Activated CD8-positive, alpha-beta T cell treated with anti-CD3 and anti-CD28 coated beads for 36 hours (primary cell): ENCODE measurements around the gene SLC47A2. TPM values are rescaled to one million over a fixed set of nuclear protein-coding genes. Genes with fewer than 3 reads are reported as not detected.
A peak's percentile ranks its signal among the peaks of the same experiment; 100 is the strongest.

Experiments used
- ATAC-seq: fragments of 200-7000 bp; cut with Tn5 transposase; one replicate; pipeline ENCODE4 v1.10.0; 2021; ENCODE audit warnings: mild to moderate bottlenecking, moderate library complexity
- CTCF ChIA-PET: fragments of 350-600 bp; sonication (Branson Sonifier 250); formaldehyde crosslinking; loops from one replicate; lab custom pipeline; 2021; ENCODE audit warnings: antibody characterized with exemption; lab: Charles Lee
- POLR2A ChIA-PET: fragments of 350-600 bp; sonication (Branson Sonifier 250); formaldehyde crosslinking; loops from one replicate; lab custom pipeline; 2021; ENCODE audit warnings: antibody characterized with exemption; lab: Charles Lee
- DNase-seq: peaks from one replicate; pipeline ENCODE4 v3.0.0-alpha.2; 2020
- H3K27ac Mint-ChIP-seq: one replicate; pipeline ENCODE4 v1.8.0; 2021; ENCODE audit warnings: mild to moderate bottlenecking, mixed read lengths
- H3K27me3 Mint-ChIP-seq: one replicate; pipeline ENCODE4 v1.8.0; 2021; ENCODE audit warnings: mixed read lengths
- H3K36me3 Mint-ChIP-seq: one replicate; pipeline ENCODE4 v1.8.0; 2021; ENCODE audit warnings: low read depth, mixed read lengths
- H3K4me1 Mint-ChIP-seq: one replicate; pipeline ENCODE4 v1.8.0; 2021; ENCODE audit warnings: low read depth, mixed read lengths
- H3K4me3 Mint-ChIP-seq: one replicate; pipeline ENCODE4 v1.8.0; 2021; ENCODE audit warnings: mild to moderate bottlenecking, moderate library complexity, mixed read lengths
- H3K9me3 Mint-ChIP-seq: one replicate; pipeline ENCODE4 v1.8.0; 2021; ENCODE audit warnings: mixed read lengths
- intact Hi-C: fragments of 100-400 bp; cut with micrococcal nuclease; formaldehyde crosslinking; loops from one replicate; pipeline ENCODE4 v1.10.0; 2022
- total RNA-seq, 2 experiments: library from RNA; stranded (reverse); gene quantifications; one replicate each; pipeline ENCODE4 v1.2.3, GENCODE V29; 2021
- TF ChIP-seq, protein P1 (sequence below): fragments of 200-600 bp; IDR thresholded peaks from one replicate; pipeline ENCODE4 v1.8.0; 2022; ENCODE audit warnings: antibody characterized with exemption, mild to moderate bottlenecking

SLC47A2 gene
- total RNA-seq, 2 experiments from 2014 or later = not detected

- DNase-seq = peak; percentile 70
- TF ChIP-seq, protein P1, sequence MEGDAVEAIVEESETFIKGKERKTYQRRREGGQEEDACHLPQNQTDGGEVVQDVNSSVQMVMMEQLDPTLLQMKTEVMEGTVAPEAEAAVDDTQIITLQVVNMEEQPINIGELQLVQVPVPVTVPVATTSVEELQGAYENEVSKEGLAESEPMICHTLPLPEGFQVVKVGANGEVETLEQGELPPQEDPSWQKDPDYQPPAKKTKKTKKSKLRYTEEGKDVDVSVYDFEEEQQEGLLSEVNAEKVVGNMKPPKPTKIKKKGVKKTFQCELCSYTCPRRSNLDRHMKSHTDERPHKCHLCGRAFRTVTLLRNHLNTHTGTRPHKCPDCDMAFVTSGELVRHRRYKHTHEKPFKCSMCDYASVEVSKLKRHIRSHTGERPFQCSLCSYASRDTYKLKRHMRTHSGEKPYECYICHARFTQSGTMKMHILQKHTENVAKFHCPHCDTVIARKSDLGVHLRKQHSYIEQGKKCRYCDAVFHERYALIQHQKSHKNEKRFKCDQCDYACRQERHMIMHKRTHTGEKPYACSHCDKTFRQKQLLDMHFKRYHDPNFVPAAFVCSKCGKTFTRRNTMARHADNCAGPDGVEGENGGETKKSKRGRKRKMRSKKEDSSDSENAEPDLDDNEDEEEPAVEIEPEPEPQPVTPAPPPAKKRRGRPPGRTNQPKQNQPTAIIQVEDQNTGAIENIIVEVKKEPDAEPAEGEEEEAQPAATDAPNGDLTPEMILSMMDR = no peak
- intact Hi-C loops = no loop called here
- Mint-ChIP-seq H3K9me3 (no peaks in the 10 kb centered on the region), H3K36me3 (no peaks in the 10 kb centered on the region), H3K4me3 (no peak overlapping the region), H3K4me1 (peaks cover 13% of the 10 kb centered on the region), H3K27ac (no peak overlapping the region), H3K27me3 (no peaks in the 10 kb centered on the region)
- ChIA-PET CTCF (no interaction called here), POLR2A (interaction anchor here (0.6 to 1.0 kb wide), 2 partner anchors 76 to 77 kb away, joined by 3 to 5 read pairs; partner anchors contain the start of gene ALDH3A2)
- peak; percentile 77 for ATAC-seq
These were observed 8.4 kb upstream of the SLC47A2 start for GRCh38 chr17:19724501-19725420.

GRCh38 chr17:19723964-19724363, 7.6 kb upstream of the SLC47A2 start:
- DNase-seq (no peak), ATAC-seq (no peak)
- Mint-ChIP-seq H3K27ac (no peak overlapping the region), H3K36me3 (no peaks in the 10 kb centered on the region), H3K9me3 (no peaks in the 10 kb centered on the region), H3K4me3 (no peak overlapping the region), H3K27me3 (no peaks in the 10 kb centered on the region), H3K4me1 (peaks cover 13% of the 10 kb centered on the region)
- intact Hi-C loops = no loop called here
- CTCF ChIA-PET = interaction anchor here (1.1 kb wide), 1 partner anchor 42 kb away, joined by 3 read pairs; no protein-coding TSS in a partner anchor
- TF ChIP-seq, protein P1 = no peak
- POLR2A ChIA-PET = no interaction called here

DNA sequence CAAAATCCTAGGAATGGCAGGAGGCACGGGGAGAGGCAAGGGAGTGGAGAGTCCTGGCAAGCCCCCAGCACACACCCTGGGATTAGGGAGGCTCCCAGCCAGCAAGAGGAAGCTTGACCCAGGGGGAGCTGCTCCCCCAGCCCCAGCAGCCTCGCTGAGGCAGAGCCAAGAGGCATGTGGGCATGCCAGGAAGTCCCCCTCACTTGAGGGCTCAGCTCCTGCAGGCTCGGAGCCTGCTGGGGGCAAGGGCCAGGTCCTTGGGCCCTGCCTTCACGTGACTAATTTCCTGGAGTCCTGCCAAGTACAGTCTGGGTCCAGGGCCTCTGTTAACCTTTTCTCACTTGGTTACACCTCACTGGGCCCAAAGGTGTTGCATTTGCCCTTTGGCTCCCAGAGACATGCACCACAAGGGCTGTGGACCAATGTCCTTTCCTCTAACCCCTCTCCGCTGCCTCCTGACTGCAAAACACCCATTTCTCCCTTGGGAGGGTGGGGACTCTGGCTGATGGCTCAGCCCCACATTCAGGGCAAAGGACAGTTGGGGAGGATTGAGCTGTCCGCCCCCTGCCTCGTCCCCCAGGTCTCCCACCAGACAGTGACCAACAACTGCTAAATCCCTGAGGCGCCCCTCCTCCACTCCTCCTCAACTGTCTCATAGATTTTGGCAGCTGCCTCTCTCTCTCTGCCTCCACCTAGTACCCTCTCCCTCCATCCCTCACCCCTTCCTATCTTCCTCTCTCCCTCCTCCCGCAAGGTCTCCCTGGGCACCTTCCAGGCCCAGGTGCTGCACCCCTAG, 4.4 kb upstream of the SLC47A2 start:
- ChIA-PET POLR2A (no interaction called here), CTCF (interaction anchor here (1.4 kb wide), 1 partner anchor 24 kb away, joined by 4 read pairs; no protein-coding TSS in a partner anchor)
- TF ChIP-seq, protein P1 = no peak
- no peaks in the 10 kb centered on the region for H3K27me3 Mint-ChIP-seq
- intact Hi-C loops = no loop called here
- ATAC-seq = no peak
- no peak overlapping the region for H3K4me3 Mint-ChIP-seq
- no peak overlapping the region for H3K27ac Mint-ChIP-seq
- DNase-seq = no peak
- no peaks in the 10 kb centered on the region for H3K36me3 Mint-ChIP-seq
- no peaks in the 10 kb centered on the region for H3K9me3 Mint-ChIP-seq
- peaks cover 13% of the 10 kb centered on the region for H3K4me1 Mint-ChIP-seq

DNA sequence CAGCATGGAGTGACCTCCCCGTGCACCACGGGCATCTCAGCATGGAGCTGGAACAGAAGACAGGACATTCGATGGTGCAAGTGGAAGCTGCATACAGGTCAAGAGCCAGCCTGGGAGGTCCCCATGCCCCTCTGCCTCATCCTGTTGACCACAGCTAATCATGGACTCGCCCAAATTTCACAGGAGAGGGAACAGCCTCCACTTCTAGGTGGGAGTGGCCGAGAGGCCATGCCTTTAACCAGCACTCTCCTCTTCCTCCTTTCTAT, 3.8 kb upstream of the SLC47A2 start:
- no peak overlapping the region for H3K27ac Mint-ChIP-seq
- no peak overlapping the region for H3K4me3 Mint-ChIP-seq
- no peaks in the 10 kb centered on the region for H3K36me3 Mint-ChIP-seq
- ChIA-PET POLR2A (no interaction called here), CTCF (no interaction called here)
- DNase-seq (no peak), ATAC-seq (no peak)
- H3K27me3 Mint-ChIP-seq = no peaks in the 10 kb centered on the region
- intact Hi-C loops = no loop called here
- H3K9me3 Mint-ChIP-seq = no peaks in the 10 kb centered on the region
- peaks cover 10% of the 10 kb centered on the region for H3K4me1 Mint-ChIP-seq
- TF ChIP-seq, protein P1 = no peak
